GM19463 (cell line): ENCODE measurements around the gene ARHGAP21.
"Not testable (repeated sequence)": the region's sequence is repeated elsewhere in the genome, so short reads cannot be mapped to it uniquely, and the experiment has no call there.

Experiments used
- ATAC-seq: cut with Tn5 transposase; IDR thresholded peaks from one replicate; pipeline ENCODE4 v1.9.1; 2021; ENCODE audit warnings: mild to moderate bottlenecking, moderate library complexity; ENCODE audit not compliant: unreplicated experiment

The ARHGAP21 gene

GRCh38 chr10:24723788-24724380 is at the start of gene ARHGAP21:
TSS of gene ARHGAP21 (minus strand) at chr10:24723887. CDS start at chr10:24721899, 1,988 bp downstream.
- ATAC-seq = peak; percentile 0

GRCh38 chr10:24771943-24772694 is 48.4 kb upstream of the ARHGAP21 start:
- no peak for ATAC-seq

- ATAC-seq = not testable (repeated sequence)
Observed at GRCh38 chr10:24764991-24765390, 41.3 kb upstream of the ARHGAP21 start.

GRCh38 chr10:24762966-24763623 is 39.4 kb upstream of the ARHGAP21 start:
- ATAC-seq = no peak

- ATAC-seq = no peak
Observed at GRCh38 chr10:24762161-24762924, 38.7 kb upstream of the ARHGAP21 start.

GRCh38 chr10:24759672-24760071 is 36.0 kb upstream of the ARHGAP21 start:
- no peak for ATAC-seq

GRCh38 chr10:24758254-24758653 is 34.6 kb upstream of the ARHGAP21 start:
- not testable (repeated sequence) for ATAC-seq

GRCh38 chr10:24756283-24756682 is 32.6 kb upstream of the ARHGAP21 start:
- ATAC-seq = no peak

- no peak for ATAC-seq
Observed at GRCh38 chr10:24751716-24752115, 28.0 kb upstream of the ARHGAP21 start.

GRCh38 chr10:24750695-24751094 is 27.0 kb upstream of the ARHGAP21 start:
- ATAC-seq = no peak

- ATAC-seq = no peak
Observed at GRCh38 chr10:24748214-24748613, 24.5 kb upstream of the ARHGAP21 start.

GRCh38 chr10:24744946-24745345 is 21.3 kb upstream of the ARHGAP21 start:
- ATAC-seq = no peak

- no peak for ATAC-seq
Observed at GRCh38 chr10:24740714-24741113, 17.0 kb upstream of the ARHGAP21 start.

- no peak for ATAC-seq
Observed at GRCh38 chr10:24737001-24737400, 13.3 kb upstream of the ARHGAP21 start.

- ATAC-seq = no peak
Observed at GRCh38 chr10:24731942-24732341, 8.3 kb upstream of the ARHGAP21 start.

- ATAC-seq = no peak
Observed at GRCh38 chr10:24730811-24731210, 7.1 kb upstream of the ARHGAP21 start.

- ATAC-seq = no peak
Observed at GRCh38 chr10:24727786-24728185, 4.1 kb upstream of the ARHGAP21 start.

GRCh38 chr10:24726626-24727025 is 2.9 kb upstream of the ARHGAP21 start:
- ATAC-seq = no peak

GRCh38 chr10:24726029-24726428 is 2.3 kb upstream of the ARHGAP21 start:
- not testable (repeated sequence) for ATAC-seq

GRCh38 chr10:24724381-24725228 is 918 bp upstream of the ARHGAP21 start:
- peak; percentile 79 for ATAC-seq
